BLaER1 treated with 17β-estradiol and CSF1 and Interleukin-3, amounts not matched to agents 10 nM and 100 nM (cell line): ENCODE data around the gene CRKL.

ENCODE experiments used
- H3K27ac ChIP-seq, 11 experiments: shearing (Covaris generic); formaldehyde crosslinking; 2 replicates each; pipeline ENCODE4 v1.8.1; 2022
- H3K27me3 ChIP-seq, 11 experiments: shearing (Covaris generic); formaldehyde crosslinking; 2 replicates each; pipeline ENCODE4 v1.8.1; 2022
- H3K36me3 ChIP-seq, 11 experiments: shearing (Covaris generic); formaldehyde crosslinking; 2 replicates each; pipeline ENCODE4 v1.8.1; 2022
- H3K4me1 ChIP-seq, 10 experiments: shearing (Covaris generic); formaldehyde crosslinking; 2 replicates each; pipeline ENCODE4 v1.8.1; 2022
- H3K4me2 ChIP-seq, 11 experiments: shearing (Covaris generic); formaldehyde crosslinking; 2 replicates each; pipeline ENCODE4 v1.8.1; 2022
- H3K4me3 ChIP-seq, 10 experiments: shearing (Covaris generic); formaldehyde crosslinking; 2 replicates each; pipeline ENCODE4 v1.8.1; 2022
- H3K9ac ChIP-seq, 11 experiments: shearing (Covaris generic); formaldehyde crosslinking; 2 replicates each; pipeline ENCODE4 v1.8.1; 2022
- H3K9me3 ChIP-seq, 11 experiments: shearing (Covaris generic); formaldehyde crosslinking; replicated peaks in 1 of 11; 2 replicates each; pipeline ENCODE4 v1.8.1; 2022
- H4K20me1 ChIP-seq, 11 experiments: shearing (Covaris generic); formaldehyde crosslinking; 2 replicates each; pipeline ENCODE4 v1.8.1; 2022
- Cebpa-rat ChIP-seq, 11 experiments: shearing (Covaris generic); IDR thresholded peaks; 2 replicates each; pipeline ENCODE4 v1.8.1; 2022

Gene CRKL

GRCh38 chr22:20996598-20997535 is 79.7 kb downstream of the CRKL start:
- no peak overlapping the region for H3K4me2 ChIP-seq
- no peaks in the 10 kb centered on the region for H3K9me3 ChIP-seq
- H3K27ac ChIP-seq = no peak overlapping the region
- peaks cover 20 to 30% (median 22%) of the 10 kb centered on the region in 10 experiments for H3K4me1 ChIP-seq
- TF ChIP-seq Cebpa-rat (IDR thresholded peaks at IDR 0.05) = no peak
- no peak overlapping the region for H3K9ac ChIP-seq
- H3K27me3 ChIP-seq = no peaks in the 10 kb centered on the region
- no peak overlapping the region for H3K4me3 ChIP-seq
- peaks cover 50 to 88% (median 81%) of the 10 kb centered on the region in 11 experiments for H3K36me3 ChIP-seq
- peaks cover 0 to 91% (median 49%) of the 10 kb centered on the region in 11 experiments; a peak in 18 of 22 replicates for H4K20me1 ChIP-seq

DNA sequence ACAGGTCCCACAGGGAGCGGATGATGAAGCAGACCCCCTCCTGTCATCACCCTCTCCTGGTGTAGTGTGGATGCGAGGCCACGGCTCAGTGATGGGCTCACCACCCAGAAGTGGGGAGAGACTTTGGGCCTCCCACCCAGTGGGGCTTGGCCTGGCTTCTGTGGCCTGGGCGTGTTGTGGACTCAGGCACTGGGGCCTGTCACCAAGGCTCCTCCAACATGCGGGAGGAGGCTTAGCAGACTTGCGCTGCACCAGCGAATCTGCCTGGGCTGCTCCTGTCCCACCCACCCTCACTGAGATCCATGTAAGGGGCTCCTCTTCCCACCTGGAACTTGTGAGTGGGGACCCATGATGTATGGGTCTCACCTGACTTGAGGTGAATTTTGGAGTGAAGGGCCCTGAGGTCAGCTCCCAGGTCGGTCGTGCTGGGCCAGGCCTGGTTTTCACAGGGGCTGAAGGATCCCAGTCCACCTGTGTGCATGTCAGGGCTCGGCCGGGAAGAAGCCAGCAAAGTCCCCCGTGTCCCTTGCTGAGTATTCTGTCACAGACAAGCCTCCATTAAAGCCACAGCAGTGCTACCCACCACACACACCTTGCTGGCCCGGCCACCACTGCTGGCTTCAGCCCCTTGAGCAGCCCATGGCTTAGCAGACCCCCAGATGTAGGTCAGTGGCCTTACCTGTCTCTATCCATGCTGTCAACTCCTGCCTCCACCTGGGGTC is 80.5 kb downstream of the CRKL start:
- H4K20me1 ChIP-seq = peaks cover 0 to 83% (median 49%) of the 10 kb centered on the region in 11 experiments; a peak in 18 of 22 replicates
- peaks cover 41 to 80% (median 73%) of the 10 kb centered on the region in 11 experiments for H3K36me3 ChIP-seq
- peak overlapping the region in 2 of 11 experiments; percentile 4 to 8; a peak in 1 of 22 replicates for H3K9ac ChIP-seq
- H3K4me1 ChIP-seq = peaks cover 20 to 31% (median 23%) of the 10 kb centered on the region in 10 experiments
- TF ChIP-seq Cebpa-rat (IDR thresholded peaks at IDR 0.05) = no peak
- H3K4me2 ChIP-seq = no peak overlapping the region
- H3K9me3 ChIP-seq = no peaks in the 10 kb centered on the region
- H3K27me3 ChIP-seq = no peaks in the 10 kb centered on the region
- H3K4me3 ChIP-seq = no peak overlapping the region
- no peak overlapping the region for H3K27ac ChIP-seq

- peak overlapping the region in 2 of 11 experiments; percentile 96 to 100; a peak in 1 of 22 replicates for H3K4me2 ChIP-seq
- peaks cover 35 to 70% (median 63%) of the 10 kb centered on the region in 11 experiments for H3K36me3 ChIP-seq
- peaks cover 0 to 73% (median 49%) of the 10 kb centered on the region in 11 experiments; a peak in 18 of 22 replicates for H4K20me1 ChIP-seq
- no peaks in the 10 kb centered on the region for H3K9me3 ChIP-seq
- H3K4me3 ChIP-seq = no peak overlapping the region
- no peaks in the 10 kb centered on the region for H3K27me3 ChIP-seq
- H3K27ac ChIP-seq = no peak overlapping the region
- no peak for TF ChIP-seq Cebpa-rat (IDR thresholded peaks at IDR 0.05)
- H3K9ac ChIP-seq = peak overlapping the region in 9 of 11 experiments; percentile 12 to 96 (median 95); a peak in 12 of 22 replicates
- H3K4me1 ChIP-seq = peaks cover 30 to 40% (median 33%) of the 10 kb centered on the region in 10 experiments
These were observed 81.5 kb downstream of the CRKL start for GRCh38 chr22:20998411-20999336.

- H3K4me1 ChIP-seq = peaks cover 33 to 43% (median 37%) of the 10 kb centered on the region in 10 experiments
- H3K9ac ChIP-seq = peak overlapping the region; percentile 89 to 98 (median 95)
- H3K4me2 ChIP-seq = peak overlapping the region; percentile 96 to 100 (median 99)
- H3K9me3 ChIP-seq = no peaks in the 10 kb centered on the region
- no peaks in the 10 kb centered on the region for H3K27me3 ChIP-seq
- peaks cover 29 to 61% (median 54%) of the 10 kb centered on the region in 11 experiments; a peak in 21 of 22 replicates for H3K36me3 ChIP-seq
- TF ChIP-seq Cebpa-rat (IDR thresholded peaks at IDR 0.05) = no peak
- peak overlapping the region in 6 of 10 experiments; percentile 62 to 82 (median 77); a peak in 8 of 20 replicates for H3K4me3 ChIP-seq
- peak overlapping the region in 2 of 11 experiments; percentile 95 to 98; a peak in 3 of 22 replicates for H3K27ac ChIP-seq
- H4K20me1 ChIP-seq = peaks cover 0 to 64% (median 49%) of the 10 kb centered on the region in 11 experiments; a peak in 18 of 22 replicates
These were observed 82.4 kb downstream of the CRKL start for GRCh38 chr22:20999350-21000206.

DNA sequence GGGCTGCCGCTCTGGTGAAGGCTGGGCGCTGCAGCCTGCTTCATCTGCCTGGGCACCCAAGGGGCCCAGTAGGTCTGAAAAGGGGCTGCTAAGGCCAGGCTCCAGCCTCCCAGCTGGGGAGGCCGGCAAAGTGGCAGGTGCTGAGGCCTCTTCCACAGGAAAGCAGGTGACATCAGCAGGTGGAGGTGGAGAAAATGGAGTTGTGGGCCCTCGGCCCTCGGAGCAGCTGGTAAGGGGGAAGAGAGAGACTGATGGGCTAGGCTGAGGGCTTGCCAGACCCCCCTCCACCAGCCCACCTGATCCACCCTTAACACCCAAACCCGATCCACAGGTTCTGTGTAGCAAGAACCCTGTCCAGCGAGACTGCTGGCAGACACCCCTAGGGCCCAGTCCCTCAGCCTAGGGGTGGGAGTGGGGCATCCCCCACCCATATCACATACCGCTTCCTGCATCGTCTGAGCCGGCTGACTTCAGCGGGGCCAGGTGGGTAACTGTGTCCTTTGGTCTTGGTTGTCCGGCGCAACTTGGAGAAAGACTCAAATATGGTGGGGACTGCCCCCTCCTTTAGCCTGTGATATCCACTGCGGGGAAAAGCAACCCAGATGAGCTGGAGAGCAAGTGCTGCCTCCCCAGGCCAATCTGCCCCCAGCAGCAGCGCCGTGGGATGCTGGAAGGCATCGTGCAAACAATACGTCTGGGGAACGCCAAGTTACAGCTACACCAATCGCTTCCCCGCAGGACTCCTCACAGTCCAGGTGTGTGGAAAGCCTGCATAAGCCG is 83.2 kb downstream of the CRKL start:
- Histone ChIP-seq H3K36me3 (peaks cover 29 to 53% (median 49%) of the 10 kb centered on the region in 11 experiments; a peak in 21 of 22 replicates), H3K27me3 (no peaks in the 10 kb centered on the region), H3K4me1 (peaks cover 33 to 43% (median 37%) of the 10 kb centered on the region in 10 experiments), H4K20me1 (peaks cover 0 to 57% (median 46%) of the 10 kb centered on the region in 11 experiments; a peak in 18 of 22 replicates), H3K9me3 (no peaks in the 10 kb centered on the region), H3K4me2 (peak overlapping the region; percentile 96 to 100 (median 99)), H3K9ac (peak overlapping the region; percentile 89 to 98 (median 95)), H3K4me3 (peak overlapping the region; percentile 62 to 82 (median 77)), H3K27ac (peak overlapping the region; percentile 92 to 98 (median 96); a peak in 20 of 22 replicates)
- TF ChIP-seq Cebpa-rat (IDR thresholded peaks at IDR 0.05) = no peak

- H3K9me3 ChIP-seq = no peaks in the 10 kb centered on the region
- H3K27me3 ChIP-seq = no peaks in the 10 kb centered on the region
- peak overlapping the region; percentile 62 to 82 (median 77) for H3K4me3 ChIP-seq
- peak overlapping the region; percentile 96 to 100 (median 99) for H3K4me2 ChIP-seq
- peaks cover 0 to 53% (median 44%) of the 10 kb centered on the region in 11 experiments; a peak in 18 of 22 replicates for H4K20me1 ChIP-seq
- peaks cover 29 to 47% (median 44%) of the 10 kb centered on the region in 11 experiments; a peak in 21 of 22 replicates for H3K36me3 ChIP-seq
- peak overlapping the region; percentile 92 to 98 (median 96) for H3K27ac ChIP-seq
- no peak for TF ChIP-seq Cebpa-rat (IDR thresholded peaks at IDR 0.05)
- peak overlapping the region; percentile 89 to 98 (median 95) for H3K9ac ChIP-seq
- peaks cover 33 to 43% (median 37%) of the 10 kb centered on the region in 10 experiments for H3K4me1 ChIP-seq
These were observed 83.9 kb downstream of the CRKL start for GRCh38 chr22:21000987-21001600.
